ENCODE measurements around the gene PTPRA. TPM values are rescaled to one million over a fixed set of nuclear protein-coding genes. Genes with fewer than 3 reads are reported as not detected.
A peak's percentile ranks its signal among the peaks of the same experiment; 100 is the strongest.

The PTPRA gene
- total and polyA plus RNA-seq, 10 of the 15 experiments (the other 5 are each of a cell fraction or from before 2014, with no cell fraction given), result 3.9 to 62.1 (median 34.6) TPM

- TF ChIP-seq, protein P1, sequence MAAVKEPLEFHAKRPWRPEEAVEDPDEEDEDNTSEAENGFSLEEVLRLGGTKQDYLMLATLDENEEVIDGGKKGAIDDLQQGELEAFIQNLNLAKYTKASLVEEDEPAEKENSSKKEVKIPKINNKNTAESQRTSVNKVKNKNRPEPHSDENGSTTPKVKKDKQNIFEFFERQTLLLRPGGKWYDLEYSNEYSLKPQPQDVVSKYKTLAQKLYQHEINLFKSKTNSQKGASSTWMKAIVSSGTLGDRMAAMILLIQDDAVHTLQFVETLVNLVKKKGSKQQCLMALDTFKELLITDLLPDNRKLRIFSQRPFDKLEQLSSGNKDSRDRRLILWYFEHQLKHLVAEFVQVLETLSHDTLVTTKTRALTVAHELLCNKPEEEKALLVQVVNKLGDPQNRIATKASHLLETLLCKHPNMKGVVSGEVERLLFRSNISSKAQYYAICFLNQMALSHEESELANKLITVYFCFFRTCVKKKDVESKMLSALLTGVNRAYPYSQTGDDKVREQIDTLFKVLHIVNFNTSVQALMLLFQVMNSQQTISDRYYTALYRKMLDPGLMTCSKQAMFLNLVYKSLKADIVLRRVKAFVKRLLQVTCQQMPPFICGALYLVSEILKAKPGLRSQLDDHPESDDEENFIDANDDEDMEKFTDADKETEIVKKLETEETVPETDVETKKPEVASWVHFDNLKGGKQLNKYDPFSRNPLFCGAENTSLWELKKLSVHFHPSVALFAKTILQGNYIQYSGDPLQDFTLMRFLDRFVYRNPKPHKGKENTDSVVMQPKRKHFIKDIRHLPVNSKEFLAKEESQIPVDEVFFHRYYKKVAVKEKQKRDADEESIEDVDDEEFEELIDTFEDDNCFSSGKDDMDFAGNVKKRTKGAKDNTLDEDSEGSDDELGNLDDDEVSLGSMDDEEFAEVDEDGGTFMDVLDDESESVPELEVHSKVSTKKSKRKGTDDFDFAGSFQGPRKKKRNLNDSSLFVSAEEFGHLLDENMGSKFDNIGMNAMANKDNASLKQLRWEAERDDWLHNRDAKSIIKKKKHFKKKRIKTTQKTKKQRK (IDR thresholded peaks at IDR 0.05; ENCODE audit: low read depth, low read length), result no peak
- TF ChIP-seq TARDBP (IDR thresholded peaks at IDR 0.05; ENCODE audit: borderline replicate concordance) (no peak), CREB1 (IDR thresholded peaks at IDR 0.05; ENCODE audit: low read depth) (0 out of 2 replicates have a peak, but pooled peaks have one; percentile 24), BCLAF1 (IDR thresholded peaks at IDR 0.05) (no peak)
Observed at GRCh38 chr20:2838170-2838797, 35.0 kb upstream of the PTPRA start (continued).
